Measurements from ENCODE around the gene FGF8. TPM values are rescaled to one million over a fixed set of nuclear protein-coding genes. Genes with fewer than 3 reads are reported as not detected.
A peak's percentile ranks its signal among the peaks of the same experiment; 100 is the strongest.

Gene FGF8
- total and polyA plus RNA-seq, 2 of the 13 experiments (the other 11 are each of a cell fraction or from before 2014, with no cell fraction given), result not detected

GRCh38 chr10:101814466-101815071 lies 38.7 kb upstream of the FGF8 start:
- Histone ChIP-seq H3K27ac (ENCODE audit: extremely low read length, insufficient read depth, low read length) (no peak overlapping the region), H3K9me3 (ENCODE audit: low read length) (no peaks in the 10 kb centered on the region), H3K4me2 (ENCODE audit: low read depth, low read length) (peak overlapping the region; percentile 94), H3K4me1 (ENCODE audit: insufficient read depth, low read length) (peaks cover 21% of the 10 kb centered on the region), H3K36me3 (replicated peaks in 1 of 2; ENCODE audit: control insufficient read depth in 1 of 2, insufficient read depth in 2 of 2, low read length in 2 of 2) (peaks cover 4 to 26% of the 10 kb centered on the region in 2 experiments; a peak in 4 of 5 replicates), H3K9ac (ENCODE audit: insufficient read depth, low read depth, low read length) (peak overlapping the region; percentile 23; the same call in 1 of the 2 replicates), H4K20me1 (ENCODE audit: insufficient read depth, low read length) (peaks cover 46% of the 10 kb centered on the region), H3K79me2 (ENCODE audit: insufficient read depth, low read length) (peaks cover 67% of the 10 kb centered on the region), H3K27me3 (ENCODE audit: control insufficient read depth in 1 of 2, insufficient read depth in 2 of 2, low read length in 2 of 2) (no peaks in the 10 kb centered on the region; a peak in 1 of 5 replicates), H3K4me3 (replicated peaks in 1 of 3; ENCODE audit: insufficient read depth in 1 of 3, low read depth in 2 of 3, low read length in 3 of 3) (peak overlapping the region; percentile 18 to 95 (median 27); a peak in 2 of 6 replicates), H2AFZ (ENCODE audit: low read length) (no peak overlapping the region)
- TF ChIP-seq HNRNPK (IDR thresholded peaks at IDR 0.05; ENCODE audit: low read depth, low read length, poor library complexity, severe bottlenecking) (no peak), ZBTB33 (CRISPR knock-in tag; IDR thresholded peaks at IDR 0.05) (peak; percentile 62; the same call in 1 of the 2 replicates), ZNF770 (CRISPR knock-in tag; IDR thresholded peaks at IDR 0.05) (peak; percentile 87)
- in situ Hi-C loops (cut with HindIII; ENCODE audit: extremely low pct_ligation_motif_present, low pct_unique_long_range_greater_than_20kb) (no loop called here), intact Hi-C loops (cut with micrococcal nuclease; ENCODE audit: unreplicated experiment) (loop anchor here (10.0 kb wide), 1 partner anchor 690 kb away; the partner anchor contains the start of genes ACTR1A and SUFU)
- BruUV-seq (replicated peaks), result no TSS peak
- ChIA-PET POLR2A (no interaction called here), CTCF (ENCODE audit: low intra/inter-chr PET ratio, low total read pairs) (no interaction called here)
- DNase-seq (ENCODE audit: low spot score), result no peak
- WGBS (ENCODE audit: low lambda C conversion rate), result 94% methylated on average over 8 of the region's 8 CpGs
- FAIRE-seq, result no peak
- no peak for ATAC-seq
